GDM1 (cell line): ENCODE measurements around the gene MPI.
"Not testable (repeated sequence)": the region's sequence is repeated elsewhere in the genome, so short reads cannot be mapped to it uniquely, and the experiment has no call there.

ENCODE experiments used
- DNase-seq: peaks from one replicate; lab custom pipeline; 2025; lab: John Stamatoyannopoulos, UW

MPI gene

DNA sequence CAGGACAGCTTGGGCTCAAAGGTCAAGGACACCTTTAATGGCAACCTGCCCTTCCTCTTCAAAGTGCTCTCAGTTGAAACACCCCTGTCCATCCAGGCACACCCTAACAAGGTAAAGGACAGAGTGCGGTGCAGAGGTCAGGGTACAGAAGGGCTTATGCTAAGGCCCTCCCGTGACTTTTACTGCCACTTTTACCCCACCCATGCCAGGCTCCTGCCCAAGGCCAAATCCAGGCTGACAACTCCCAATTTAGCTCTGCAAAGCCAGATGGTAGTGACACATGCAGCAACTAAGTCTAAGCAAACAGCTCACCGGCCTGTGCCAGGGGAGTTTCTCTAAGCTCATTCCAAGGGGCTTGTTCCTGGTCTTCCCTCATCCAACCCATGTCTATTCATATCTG lies 1.6 kb downstream of the MPI start:
- DNase-seq = no peak

- DNase-seq = no peak
Measured at GRCh38 chr15:74892313-74892712, 2.5 kb downstream of the MPI start.

DNA sequence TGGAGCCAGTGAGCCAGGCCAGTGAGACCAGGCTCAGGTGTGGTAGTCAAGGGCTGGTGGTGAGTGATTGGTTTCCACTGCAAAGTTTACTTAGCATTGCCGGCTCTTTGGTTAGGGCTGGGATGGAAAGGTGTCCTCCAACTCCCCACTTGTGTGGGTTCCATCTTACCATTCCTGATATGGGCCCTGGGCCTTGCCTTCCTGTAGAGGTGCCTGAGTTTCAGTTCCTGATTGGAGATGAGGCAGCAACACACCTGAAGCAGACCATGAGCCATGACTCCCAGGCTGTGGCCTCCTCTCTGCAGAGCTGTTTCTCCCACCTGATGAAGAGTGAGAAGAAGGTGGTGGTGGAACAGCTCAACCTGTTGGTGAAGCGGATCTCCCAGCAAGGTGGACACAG lies 3.1 kb downstream of the MPI start:
- DNase-seq = no peak

- DNase-seq = no peak
Measured at GRCh38 chr15:74893627-74894026, 3.8 kb downstream of the MPI start.

DNA sequence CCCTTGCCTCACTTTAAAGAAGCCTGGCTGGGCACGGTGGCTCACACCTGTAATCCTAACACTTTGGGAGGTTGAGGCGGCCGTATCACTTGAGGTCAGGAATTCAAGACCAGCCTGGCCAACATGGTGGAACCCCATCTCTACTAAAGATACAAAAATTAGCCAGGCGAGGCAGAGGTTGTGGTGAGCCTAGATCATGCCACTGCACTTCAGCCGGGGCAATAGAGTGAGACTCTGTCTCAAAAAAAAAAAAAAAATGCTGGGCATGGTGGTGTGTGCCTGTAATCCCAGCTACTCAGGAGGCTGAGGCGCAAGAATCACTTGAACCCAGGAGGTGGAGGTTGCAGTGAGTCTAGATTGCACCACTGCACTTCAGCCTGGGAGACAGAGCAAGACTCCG lies 4.5 kb downstream of the MPI start:
- not testable (repeated sequence) for DNase-seq

- DNase-seq = no peak
Measured at GRCh38 chr15:74895830-74896229, 6.0 kb downstream of the MPI start.

- DNase-seq = no peak
Measured at GRCh38 chr15:74896316-74896715, 6.5 kb downstream of the MPI start.

GRCh38 chr15:74897300-74897701 lies 7.5 kb downstream of the MPI start:
- DNase-seq = no peak

DNA sequence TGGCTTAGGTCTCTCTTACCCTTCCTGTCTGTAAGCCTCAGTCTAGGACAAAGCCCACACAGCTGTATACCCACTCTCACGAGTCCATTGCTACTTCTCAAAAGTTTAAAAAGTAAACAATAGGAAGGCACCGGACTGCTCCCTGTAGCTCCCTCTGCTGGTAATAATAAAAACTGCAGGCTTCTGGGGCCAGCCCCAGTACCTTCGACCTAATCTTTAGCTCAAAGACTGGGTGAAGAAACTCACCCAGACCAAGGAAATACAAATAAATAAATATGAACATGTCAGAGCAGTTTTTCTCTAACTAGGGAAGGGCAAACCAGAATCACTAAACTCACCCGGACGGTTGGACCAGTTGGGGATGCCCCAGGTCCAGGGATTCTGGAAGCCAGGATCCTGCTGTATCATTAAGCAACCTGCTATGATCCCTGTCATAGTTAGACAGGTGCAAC lies 11.8 kb downstream of the MPI start:
- DNase-seq = peak; percentile 31

GRCh38 chr15:74902295-74903075 lies 12.6 kb downstream of the MPI start:
- DNase-seq = peak; percentile 13

GRCh38 chr15:74903676-74904075 lies 13.8 kb downstream of the MPI start:
- no peak for DNase-seq

- no peak for DNase-seq
Measured at GRCh38 chr15:74904190-74904805, 14.5 kb downstream of the MPI start.

DNA sequence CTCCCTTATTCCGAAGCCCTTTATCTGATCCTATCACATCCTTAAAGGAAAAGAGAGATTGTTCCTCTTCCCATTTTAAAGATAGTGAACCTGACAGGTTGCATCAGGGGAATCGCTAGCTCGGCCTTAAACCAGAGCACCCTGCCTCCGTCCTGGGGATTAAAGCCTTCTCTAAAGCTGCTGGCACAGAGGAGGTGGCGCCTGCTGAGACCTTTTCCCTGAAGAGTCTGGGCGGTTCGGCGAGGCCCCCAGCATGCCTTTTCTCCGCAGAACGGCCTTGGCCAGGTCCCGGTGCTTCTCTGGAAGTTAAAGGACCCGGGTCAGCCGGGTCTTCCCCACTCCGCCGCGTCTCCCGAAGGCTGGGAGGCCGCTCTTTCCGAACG lies 16.2 kb downstream of the MPI start:
- DNase-seq = no peak

GRCh38 chr15:74906450-74907162 lies 16.8 kb downstream of the MPI start, which contains the start of gene FAM219B:
Gene FAM219B, minus strand, starts transcription at chr15:74906851. Its CDS starts 51 bp downstream, at chr15:74906800.
- DNase-seq = peak; percentile 65

DNA sequence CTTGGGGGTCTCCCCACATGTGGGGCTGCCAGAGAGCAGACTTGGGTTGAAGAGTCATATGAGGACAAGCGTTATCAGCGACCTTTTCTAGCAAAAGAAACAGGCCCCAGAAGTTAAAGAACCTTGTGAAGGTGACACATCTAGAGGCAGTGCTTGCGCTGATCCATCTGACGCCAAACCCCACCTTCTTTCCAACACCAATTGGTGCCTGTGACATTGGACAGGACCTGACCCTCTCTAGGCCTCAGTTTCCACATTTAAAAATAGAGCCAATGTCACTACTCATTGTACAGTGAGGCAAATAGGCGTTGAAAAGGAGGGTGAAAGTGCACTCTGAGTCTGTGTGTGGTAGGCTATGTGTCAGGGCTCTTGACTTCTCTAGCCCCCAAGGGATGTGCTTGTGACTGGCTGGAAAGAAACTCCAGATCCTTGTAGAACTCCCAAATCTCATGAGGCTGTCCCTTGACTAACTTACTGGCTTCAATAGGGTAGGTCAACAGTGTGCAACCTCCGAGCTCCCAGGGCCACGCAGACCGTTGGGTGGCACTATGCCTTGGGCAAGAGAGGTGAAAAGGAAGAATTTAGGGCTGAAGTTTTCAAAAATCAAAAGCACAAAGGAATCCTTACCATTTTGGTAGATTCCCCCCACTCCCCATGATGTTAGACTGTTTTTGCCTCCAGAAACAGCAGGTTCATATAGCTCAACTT lies 17.5 kb downstream of the MPI start:
- DNase-seq = no peak

DNA sequence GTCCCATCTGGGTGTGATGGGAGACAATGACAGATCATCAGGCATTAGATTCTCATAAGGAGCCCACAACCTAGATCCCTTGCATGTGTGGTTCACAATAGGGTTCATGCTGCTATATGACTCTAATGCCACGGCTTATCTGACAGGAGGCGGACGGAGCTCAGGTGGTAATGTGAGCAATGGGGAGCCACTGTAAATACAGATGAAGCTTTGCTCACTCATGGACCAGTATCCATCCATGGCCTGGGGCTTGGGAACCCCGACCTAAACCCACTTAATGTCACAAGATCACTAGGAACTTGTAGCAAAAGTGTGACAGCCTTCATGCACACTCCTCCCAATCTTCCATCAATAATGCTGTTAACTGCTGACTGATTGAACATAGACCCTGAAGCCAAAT lies 18.8 kb downstream of the MPI start:
- DNase-seq = no peak

GRCh38 chr15:74913041-74913440 lies 23.2 kb downstream of the MPI start:
- no peak for DNase-seq

DNA sequence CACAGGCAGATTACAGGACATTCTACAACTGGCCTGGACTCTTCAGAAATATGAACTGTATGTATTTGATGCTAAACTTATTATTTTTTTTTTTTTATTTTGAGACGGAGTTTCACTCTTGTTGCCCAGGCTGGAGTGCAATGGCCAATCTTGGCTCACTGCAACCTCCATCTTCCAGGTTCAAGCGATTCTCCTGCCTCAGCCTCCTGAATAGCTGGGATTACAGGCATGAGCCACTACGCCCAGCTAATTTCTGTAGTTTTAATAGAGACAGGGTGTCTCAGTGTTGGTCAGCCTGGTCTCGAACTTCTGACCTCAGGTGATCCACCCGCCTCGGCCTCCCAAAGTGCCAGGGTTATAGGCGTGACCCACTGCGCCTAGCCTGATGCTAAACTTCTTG lies 24.0 kb downstream of the MPI start:
- DNase-seq = not testable (repeated sequence)

GRCh38 chr15:74917676-74918075 lies 27.8 kb downstream of the MPI start:
- no peak for DNase-seq

GRCh38 chr15:74920456-74920855 lies 30.6 kb downstream of the MPI start:
- no peak for DNase-seq

- no peak for DNase-seq
Measured at GRCh38 chr15:74924525-74924924, 34.7 kb downstream of the MPI start.

- DNase-seq = no peak
Measured at GRCh38 chr15:74928771-74929198, 38.9 kb downstream of the MPI start.
